WTC11 (cell line): ENCODE data around the gene NBEA. TPM values are rescaled to one million over a fixed set of nuclear protein-coding genes. Genes with fewer than 3 reads are reported as not detected.

Experiments
- ATAC-seq: fragments of 200-7000 bp; cut with Tn5 transposase; 2 replicates; pipeline ENCODE4 v1.10.0; 2021; ENCODE audit warnings: mild to moderate bottlenecking, moderate library complexity
- CTCF ChIA-PET: fragments of 300-600 bp; sonication (Branson Sonifier 250); formaldehyde crosslinking; loops from one replicate; lab custom pipeline; 2021; ENCODE audit warnings: antibody characterized with exemption; lab: Charles Lee
- POLR2A ChIA-PET: fragments of 350-600 bp; sonication (Branson Sonifier 250); formaldehyde crosslinking; loops from one replicate; lab custom pipeline; 2021; ENCODE audit warnings: antibody characterized with exemption; lab: Charles Lee
- DNase-seq: peaks from one replicate; pipeline ENCODE4 v3.0.0; 2021; ENCODE audit warnings: low spot score
- H3K27ac Mint-ChIP-seq: 2 replicates; pipeline ENCODE4 v1.8.0; 2021; ENCODE audit warnings: mixed read lengths
- H3K27me3 Mint-ChIP-seq: 2 replicates; pipeline ENCODE4 v1.8.0; 2021; ENCODE audit warnings: low read depth, mild to moderate bottlenecking, moderate library complexity, mixed read lengths
- H3K36me3 Mint-ChIP-seq: 2 replicates; pipeline ENCODE4 v1.8.0; 2021; ENCODE audit warnings: mixed read lengths
- H3K4me1 Mint-ChIP-seq: 2 replicates; pipeline ENCODE4 v1.8.0; 2022; ENCODE audit warnings: mixed read lengths
- H3K4me3 Mint-ChIP-seq: 2 replicates; pipeline ENCODE4 v1.8.0; 2021; ENCODE audit warnings: mild to moderate bottlenecking, moderate library complexity, mixed read lengths
- H3K9me3 Mint-ChIP-seq: 2 replicates; pipeline ENCODE4 v1.8.0; 2021; ENCODE audit warnings: mixed read lengths
- AR ChIP-seq: fragments of 250-450 bp; sonication (Bioruptor Pico); IDR thresholded peaks from 2 replicates; pipeline ENCODE4 v1.9.0; 2021; ENCODE audit warnings: mild to moderate bottlenecking
- ATF1 ChIP-seq: sonication (generic); formaldehyde crosslinking; IDR thresholded peaks from 2 replicates; pipeline ENCODE4 v1.8.1; 2023; ENCODE audit warnings: mild to moderate bottlenecking, moderate library complexity, missing genetic modification reagents
- E2F1 ChIP-seq: sonication (generic); formaldehyde crosslinking; IDR thresholded peaks from 2 replicates; pipeline ENCODE4 v1.8.0; 2022; ENCODE audit warnings: mild to moderate bottlenecking, missing genetic modification reagents
- E2F4 ChIP-seq: sonication (generic); formaldehyde crosslinking; IDR thresholded peaks from 2 replicates; pipeline ENCODE4 v1.8.1; 2022; ENCODE audit warnings: low read depth, mild to moderate bottlenecking, moderate library complexity, missing genetic modification reagents, borderline replicate concordance
- ERG ChIP-seq: fragments of 250-450 bp; sonication (Bioruptor Pico); IDR thresholded peaks from 2 replicates; pipeline ENCODE4 v1.8.0; 2021; ENCODE audit warnings: mild to moderate bottlenecking
- ESRRA ChIP-seq: sonication (generic); formaldehyde crosslinking; IDR thresholded peaks from 2 replicates; pipeline ENCODE4 v1.8.1; 2022; ENCODE audit warnings: mild to moderate bottlenecking, missing genetic modification reagents, borderline replicate concordance
- GABPB1 ChIP-seq: sonication (generic); formaldehyde crosslinking; IDR thresholded peaks from 2 replicates; pipeline ENCODE4 v1.8.1; 2023; ENCODE audit warnings: mild to moderate bottlenecking, missing genetic modification reagents
- GRHL2 ChIP-seq: fragments of 250-450 bp; sonication (Bioruptor Pico); IDR thresholded peaks from 2 replicates; pipeline ENCODE4 v1.8.0; 2022; ENCODE audit warnings: mild to moderate bottlenecking, moderate library complexity; ENCODE audit not compliant: insufficient replicate concordance, severe bottlenecking
- GTF2I ChIP-seq: fragments of 250-450 bp; sonication (Bioruptor Pico); conservative IDR thresholded peaks from 2 replicates; pipeline ENCODE4 v1.4.0; 2021; ENCODE audit warnings: mild to moderate bottlenecking
- HMGXB4 ChIP-seq: sonication (generic); formaldehyde crosslinking; IDR thresholded peaks from 2 replicates; pipeline ENCODE4 v1.8.1; 2023; ENCODE audit warnings: mild to moderate bottlenecking, moderate library complexity, missing genetic modification reagents
- IRF1 ChIP-seq: sonication (generic); formaldehyde crosslinking; IDR thresholded peaks from 2 replicates; pipeline ENCODE4 v1.8.0; 2023; ENCODE audit warnings: missing genetic modification reagents
- NR3C1 ChIP-seq: sonication (generic); formaldehyde crosslinking; conservative IDR thresholded peaks from 2 replicates; pipeline ENCODE4 v1.8.1; 2023; ENCODE audit warnings: low read depth, mild to moderate bottlenecking, missing genetic modification reagents
- PRDM15 ChIP-seq: sonication (generic); formaldehyde crosslinking; IDR thresholded peaks from 2 replicates; pipeline ENCODE4 v1.8.0; 2022; ENCODE audit warnings: missing genetic modification reagents
- SOX15 ChIP-seq: fragments of 250-450 bp; sonication (Bioruptor Pico); IDR thresholded peaks from 2 replicates; pipeline ENCODE4 v1.9.0; 2021; ENCODE audit warnings: mild to moderate bottlenecking
- TCF7 ChIP-seq: sonication (generic); formaldehyde crosslinking; IDR thresholded peaks from 2 replicates; pipeline ENCODE4 v1.8.0; 2022; ENCODE audit warnings: mild to moderate bottlenecking, low read depth, missing genetic modification reagents, moderate library complexity
- USF1 ChIP-seq: sonication (generic); formaldehyde crosslinking; IDR thresholded peaks from 2 replicates; pipeline ENCODE4 v1.8.0; 2022; ENCODE audit warnings: mild to moderate bottlenecking, missing genetic modification reagents
- USF2 ChIP-seq: sonication (generic); formaldehyde crosslinking; IDR thresholded peaks from 2 replicates; pipeline ENCODE4 v1.8.1; 2023; ENCODE audit warnings: mild to moderate bottlenecking, missing genetic modification reagents, moderate library complexity
- ZMAT4 ChIP-seq: fragments of 250-450 bp; sonication (Bioruptor Pico); IDR thresholded peaks from 2 replicates; pipeline ENCODE4 v1.9.0; 2021; ENCODE audit warnings: mild to moderate bottlenecking
- ZNF219 ChIP-seq: sonication (generic); formaldehyde crosslinking; IDR thresholded peaks from 2 replicates; pipeline ENCODE4 v1.8.0; 2023; ENCODE audit warnings: missing genetic modification reagents, mild to moderate bottlenecking, borderline replicate concordance
- ZNF416 ChIP-seq: fragments of 250-450 bp; sonication (Bioruptor Pico); IDR thresholded peaks from 2 replicates; pipeline ENCODE4 v1.9.0; 2021; ENCODE audit warnings: mild to moderate bottlenecking, inconsistent platforms
- ZNF671 ChIP-seq: fragments of 250-450 bp; sonication (Bioruptor Pico); IDR thresholded peaks from 2 replicates; pipeline ENCODE4 v1.8.0; 2021; ENCODE audit warnings: mild to moderate bottlenecking
- total RNA-seq: library from RNA; stranded (reverse); gene quantifications from 3 replicates; pipeline ENCODE4 v1.2.3, GENCODE V29; 2021

Gene NBEA
- total RNA-seq, 1 experiment from 2014 or later = 20.9 TPM

GRCh38 chr13:35225582-35225981 is 283.5 kb downstream of the NBEA start:
- no peak overlapping the region for H3K4me3 Mint-ChIP-seq
- ChIA-PET POLR2A (no interaction called here), CTCF (interaction anchor here (0.7 kb wide), 1 partner anchor 9 kb away, joined by 3 read pairs; no protein-coding TSS in a partner anchor)
- H3K36me3 Mint-ChIP-seq = peaks cover 10% of the 10 kb centered on the region
- H3K4me1 Mint-ChIP-seq = peaks cover 22% of the 10 kb centered on the region
- ATAC-seq = peak; percentile 66; the same call in 1 of the 2 replicates
- H3K9me3 Mint-ChIP-seq = peaks cover 4% of the 10 kb centered on the region
- H3K27me3 Mint-ChIP-seq = no peaks in the 10 kb centered on the region
- H3K27ac Mint-ChIP-seq = no peak overlapping the region
- TF ChIP-seq ZNF416 (CRISPR knock-in tag) = no peak
- TF ChIP-seq IRF1 (CRISPR knock-in tag) = no peak
- no peak for TF ChIP-seq SOX15
- TF ChIP-seq ZNF671 = no peak
- no peak for TF ChIP-seq ESRRA
- no peak for TF ChIP-seq USF2
- TF ChIP-seq GTF2I (CRISPR knock-in tag) = no peak
- TF ChIP-seq GRHL2 (CRISPR knock-in tag) = no peak
- TF ChIP-seq E2F4 (CRISPR knock-in tag) = no peak
- no peak for TF ChIP-seq USF1
- no peak for TF ChIP-seq E2F1 (CRISPR knock-in tag)
- no peak for TF ChIP-seq GABPB1 (CRISPR knock-in tag)
- TF ChIP-seq AR (CRISPR knock-in tag) = no peak
- TF ChIP-seq HMGXB4 = no peak
- DNase-seq = no peak

- H3K9me3 Mint-ChIP-seq = no peaks in the 10 kb centered on the region
- CTCF ChIA-PET = no interaction called here
- no peak for TF ChIP-seq TCF7 (CRISPR knock-in tag)
- no peak for TF ChIP-seq ZNF671
- no peak for TF ChIP-seq ZMAT4
- no peak for TF ChIP-seq PRDM15 (CRISPR knock-in tag)
- TF ChIP-seq ERG (CRISPR knock-in tag) = no peak
- TF ChIP-seq NR3C1 (CRISPR knock-in tag) = no peak
- no peak for TF ChIP-seq ATF1
- TF ChIP-seq SOX15 = no peak
- no peak for TF ChIP-seq ZNF219 (CRISPR knock-in tag)
These were observed 286.5 kb downstream of the NBEA start for GRCh38 chr13:35228536-35228935.

More at GRCh38 chr13:35228536-35228935, 286.5 kb downstream of the NBEA start:
- POLR2A ChIA-PET = no interaction called here
- no peak for DNase-seq
- no peak for ATAC-seq
- no peaks in the 10 kb centered on the region for H3K27me3 Mint-ChIP-seq
- H3K4me3 Mint-ChIP-seq = no peak overlapping the region
- H3K36me3 Mint-ChIP-seq = no peaks in the 10 kb centered on the region
- peaks cover 29% of the 10 kb centered on the region for H3K4me1 Mint-ChIP-seq
- no peak overlapping the region for H3K27ac Mint-ChIP-seq
